GM18520 (cell line): Measurements from ENCODE around the gene DSCAML1.

Source experiments
- ATAC-seq: cut with Tn5 transposase; IDR thresholded peaks from one replicate; pipeline ENCODE4 v1.9.1; 2021; ENCODE audit not compliant: unreplicated experiment

The DSCAML1 gene

GRCh38 chr11:117796872-117797529, at the start of gene DSCAML1:
DSCAML1 (minus strand) TSS chr11:117797216; CDS start chr11:117797079, 137 bp downstream.
- ATAC-seq = no peak

- no peak for ATAC-seq
These were observed 46.9 kb upstream of the DSCAML1 start for GRCh38 chr11:117843666-117844484.

GRCh38 chr11:117842131-117842941, 45.3 kb upstream of the DSCAML1 start:
- ATAC-seq = no peak

- ATAC-seq = no peak
These were observed 44.6 kb upstream of the DSCAML1 start for GRCh38 chr11:117841551-117842031.

- no peak for ATAC-seq
These were observed 44.0 kb upstream of the DSCAML1 start for GRCh38 chr11:117840881-117841550.

- no peak for ATAC-seq
These were observed 43.2 kb upstream of the DSCAML1 start for GRCh38 chr11:117839936-117840813.

- no peak for ATAC-seq
These were observed 42.4 kb upstream of the DSCAML1 start for GRCh38 chr11:117839380-117839881.

GRCh38 chr11:117838901-117839300, 41.9 kb upstream of the DSCAML1 start:
- no peak for ATAC-seq

GRCh38 chr11:117837791-117838190, 40.8 kb upstream of the DSCAML1 start:
- no peak for ATAC-seq

- ATAC-seq = no peak
These were observed 40.2 kb upstream of the DSCAML1 start for GRCh38 chr11:117837070-117837776.

- no peak for ATAC-seq
These were observed 39.3 kb upstream of the DSCAML1 start for GRCh38 chr11:117836077-117836960.

- ATAC-seq = no peak
These were observed 38.6 kb upstream of the DSCAML1 start for GRCh38 chr11:117835576-117835975.

- ATAC-seq = no peak
These were observed 37.9 kb upstream of the DSCAML1 start for GRCh38 chr11:117834838-117835443.

GRCh38 chr11:117834068-117834810, 37.2 kb upstream of the DSCAML1 start:
- no peak for ATAC-seq

GRCh38 chr11:117833401-117833891, 36.4 kb upstream of the DSCAML1 start:
- no peak for ATAC-seq

- ATAC-seq = no peak
These were observed 35.5 kb upstream of the DSCAML1 start for GRCh38 chr11:117832511-117832910.
